B cell (primary cell): ENCODE data around the gene CHST14.

Source experiments
- CTCF ChIP-seq: fragments of 200-600 bp; IDR thresholded peaks from one replicate; pipeline ENCODE4 v1.8.0; 2022; ENCODE audit warnings: antibody characterized with exemption, mild to moderate bottlenecking
- EZH2 ChIP-seq: IDR thresholded peaks from 2 replicates; pipeline ENCODE4 v1.6.1; 2012; ENCODE audit warnings: borderline replicate concordance, low read depth, mild to moderate bottlenecking, moderate library complexity, low read length; ENCODE audit not compliant: insufficient read depth, poor library complexity, severe bottlenecking

GRCh38 chr15:40516322-40516721, 45.5 kb downstream of the CHST14 start:
- TF ChIP-seq CTCF (no peak), EZH2 (no peak)
